KMS-11 (cell line): ENCODE measurements around the gene NKD1.

ENCODE experiments used
- H2AFZ ChIP-seq: fragments of 200-600 bp; sonication (generic); 2 replicates; pipeline ENCODE4 v1.6.1; 2016; ENCODE audit warnings: antibody characterized with exemption, mixed run types, low read depth
- H3K27ac ChIP-seq: fragments of 200-600 bp; sonication (generic); 2 replicates; pipeline ENCODE4 v1.6.1; 2016; ENCODE audit warnings: mild to moderate bottlenecking, mixed run types
- H3K27me3 ChIP-seq: fragments of 200-600 bp; sonication (generic); 2 replicates; pipeline ENCODE4 v1.6.1; 2017; ENCODE audit warnings: mild to moderate bottlenecking, low read depth, mixed run types, moderate library complexity; ENCODE audit not compliant: insufficient read depth
- H3K36me3 ChIP-seq: fragments of 200-600 bp; sonication (generic); 2 replicates; pipeline ENCODE4 v1.6.1; 2017; ENCODE audit warnings: mild to moderate bottlenecking, mixed run types; ENCODE audit not compliant: insufficient read depth
- H3K4me1 ChIP-seq: fragments of 200-600 bp; sonication (generic); 2 replicates; pipeline ENCODE4 v1.6.1; 2016; ENCODE audit warnings: mild to moderate bottlenecking, low read depth, mixed run types; ENCODE audit not compliant: poor library complexity, severe bottlenecking
- H3K4me2 ChIP-seq: fragments of 200-600 bp; sonication (generic); 2 replicates; pipeline ENCODE4 v1.7.0; 2016; ENCODE audit warnings: mild to moderate bottlenecking, mixed run types
- H3K4me3 ChIP-seq: fragments of 200-600 bp; sonication (generic); IDR thresholded peaks from 2 replicates; pipeline ENCODE4 v1.6.1; 2017; ENCODE audit warnings: low read depth, low read length, mixed read lengths; ENCODE audit not compliant: insufficient read depth
- H3K79me2 ChIP-seq: fragments of 200-600 bp; sonication (generic); 2 replicates; pipeline ENCODE4 v1.6.1; 2016; ENCODE audit warnings: low read depth, mixed run types; ENCODE audit not compliant: insufficient read depth
- H3K9ac ChIP-seq: fragments of 200-600 bp; sonication (generic); 2 replicates; pipeline ENCODE4 v1.6.1; 2016; ENCODE audit warnings: mild to moderate bottlenecking, mixed run types
- H4K20me1 ChIP-seq: fragments of 200-600 bp; sonication (generic); 2 replicates; pipeline ENCODE4 v1.6.1; 2016; ENCODE audit warnings: mild to moderate bottlenecking, mixed run types; ENCODE audit not compliant: insufficient read depth
- TF ChIP-seq, protein P1 (sequence below): fragments of 200-600 bp; sonication (generic); conservative IDR thresholded peaks from 2 replicates; pipeline ENCODE4 v1.6.1; 2017; ENCODE audit warnings: low read depth, mild to moderate bottlenecking, antibody characterized with exemption, low read length, moderate library complexity, mixed read lengths

NKD1 gene

DNA sequence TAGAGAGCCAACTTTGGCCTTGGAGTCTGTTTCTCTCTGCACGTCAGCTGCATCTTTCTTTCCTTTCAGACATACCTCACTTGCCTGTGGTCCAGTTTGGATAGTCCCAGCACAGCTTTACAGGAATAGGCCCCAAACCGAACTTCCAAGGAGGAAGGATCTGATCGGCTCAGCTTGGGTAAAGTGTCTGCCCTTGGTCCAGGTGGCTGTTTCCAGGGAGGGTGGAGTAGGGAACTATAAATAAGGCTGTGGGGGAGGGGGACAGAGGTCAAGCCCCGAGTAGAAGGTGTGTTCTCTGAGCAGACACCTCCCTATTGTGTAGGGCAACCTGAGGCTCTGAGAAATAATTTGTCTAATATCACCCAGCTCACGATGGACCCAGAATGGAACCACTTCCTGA lies 29.2 kb upstream of the NKD1 start:
- H3K79me2 ChIP-seq, result no peaks in the 10 kb centered on the region
- H3K9ac ChIP-seq, result no peak overlapping the region
- TF ChIP-seq, protein P1, sequence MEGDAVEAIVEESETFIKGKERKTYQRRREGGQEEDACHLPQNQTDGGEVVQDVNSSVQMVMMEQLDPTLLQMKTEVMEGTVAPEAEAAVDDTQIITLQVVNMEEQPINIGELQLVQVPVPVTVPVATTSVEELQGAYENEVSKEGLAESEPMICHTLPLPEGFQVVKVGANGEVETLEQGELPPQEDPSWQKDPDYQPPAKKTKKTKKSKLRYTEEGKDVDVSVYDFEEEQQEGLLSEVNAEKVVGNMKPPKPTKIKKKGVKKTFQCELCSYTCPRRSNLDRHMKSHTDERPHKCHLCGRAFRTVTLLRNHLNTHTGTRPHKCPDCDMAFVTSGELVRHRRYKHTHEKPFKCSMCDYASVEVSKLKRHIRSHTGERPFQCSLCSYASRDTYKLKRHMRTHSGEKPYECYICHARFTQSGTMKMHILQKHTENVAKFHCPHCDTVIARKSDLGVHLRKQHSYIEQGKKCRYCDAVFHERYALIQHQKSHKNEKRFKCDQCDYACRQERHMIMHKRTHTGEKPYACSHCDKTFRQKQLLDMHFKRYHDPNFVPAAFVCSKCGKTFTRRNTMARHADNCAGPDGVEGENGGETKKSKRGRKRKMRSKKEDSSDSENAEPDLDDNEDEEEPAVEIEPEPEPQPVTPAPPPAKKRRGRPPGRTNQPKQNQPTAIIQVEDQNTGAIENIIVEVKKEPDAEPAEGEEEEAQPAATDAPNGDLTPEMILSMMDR, result no peak
- H3K4me2 ChIP-seq, result no peak overlapping the region
- H3K27me3 ChIP-seq, result no peaks in the 10 kb centered on the region
- H3K4me3 ChIP-seq, result no peak overlapping the region
- H3K4me1 ChIP-seq, result no peaks in the 10 kb centered on the region
- H2AFZ ChIP-seq, result no peak overlapping the region
- H4K20me1 ChIP-seq, result no peaks in the 10 kb centered on the region
- H3K27ac ChIP-seq, result no peak overlapping the region
- no peaks in the 10 kb centered on the region for H3K36me3 ChIP-seq

DNA sequence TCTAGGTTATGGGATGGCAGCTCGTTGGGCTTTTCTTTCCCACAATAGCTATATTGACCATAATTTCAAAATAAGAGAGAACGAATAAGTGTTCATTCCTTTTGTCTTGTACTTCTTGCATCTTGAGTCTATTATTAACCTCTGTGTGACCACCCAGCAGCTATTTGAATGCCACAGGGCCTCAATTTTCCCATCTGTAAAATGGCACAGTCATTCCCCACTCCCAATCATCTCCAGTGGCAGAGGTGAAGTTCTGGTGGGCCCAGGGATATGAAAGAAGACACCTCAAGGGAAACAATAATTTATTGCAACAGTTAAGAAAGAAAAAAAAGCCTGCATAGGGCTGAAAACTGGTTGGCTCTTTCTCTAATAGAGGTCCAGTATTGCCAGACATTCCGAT lies 28.6 kb upstream of the NKD1 start:
- Histone ChIP-seq H2AFZ (no peak overlapping the region), H3K27ac (no peak overlapping the region), H4K20me1 (no peaks in the 10 kb centered on the region), H3K79me2 (no peaks in the 10 kb centered on the region), H3K4me1 (no peaks in the 10 kb centered on the region), H3K9ac (no peak overlapping the region), H3K36me3 (no peaks in the 10 kb centered on the region), H3K27me3 (no peaks in the 10 kb centered on the region), H3K4me2 (no peak overlapping the region), H3K4me3 (no peak overlapping the region)
- TF ChIP-seq, protein P1, result no peak

DNA sequence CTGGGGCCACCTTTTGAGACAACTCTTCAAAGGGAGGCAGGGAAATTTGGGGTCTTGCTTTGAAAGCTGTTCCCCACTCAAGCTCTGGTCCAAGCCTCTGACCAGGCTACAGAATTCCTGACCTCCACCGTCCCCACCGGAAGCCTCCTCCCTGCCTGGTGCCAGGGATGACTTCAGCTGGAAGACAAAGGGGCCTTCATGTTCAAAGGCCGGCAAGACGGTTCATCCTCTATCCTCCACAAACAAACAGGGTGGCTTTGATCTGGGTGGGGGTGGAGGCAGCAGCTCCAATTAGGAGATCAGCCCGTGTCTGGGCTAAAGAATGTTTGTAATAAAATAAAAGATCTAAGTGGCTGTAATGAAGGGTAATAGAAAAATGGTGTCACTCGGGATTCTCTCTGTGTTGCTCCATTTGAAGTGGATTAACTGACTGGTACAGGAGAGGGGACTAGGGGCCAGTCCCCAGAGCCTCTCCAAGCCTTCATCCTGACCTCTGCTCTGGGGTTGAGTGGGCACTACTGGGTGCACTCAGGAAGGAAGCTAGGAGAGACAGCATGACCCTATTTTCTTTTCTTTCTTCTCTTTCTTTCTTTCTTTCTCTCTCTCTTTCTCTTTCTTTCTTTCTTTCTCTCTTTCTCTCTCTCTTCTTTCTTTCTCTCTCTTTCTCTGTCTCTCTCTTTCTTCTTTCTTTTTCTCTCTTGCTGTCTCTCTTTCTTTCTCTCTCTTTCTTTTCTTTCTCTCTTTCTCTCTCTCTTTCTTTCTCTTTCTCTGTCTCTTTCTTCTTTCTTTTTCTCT lies 27.5 kb upstream of the NKD1 start:
- no peak overlapping the region for H3K4me3 ChIP-seq
- no peaks in the 10 kb centered on the region for H3K27me3 ChIP-seq
- no peak overlapping the region for H3K27ac ChIP-seq
- H3K4me1 ChIP-seq, result no peaks in the 10 kb centered on the region
- H3K36me3 ChIP-seq, result no peaks in the 10 kb centered on the region
- H3K79me2 ChIP-seq, result no peaks in the 10 kb centered on the region
- H3K4me2 ChIP-seq, result no peak overlapping the region
- no peaks in the 10 kb centered on the region for H4K20me1 ChIP-seq
- H2AFZ ChIP-seq, result no peak overlapping the region
- no peak overlapping the region for H3K9ac ChIP-seq
- TF ChIP-seq, protein P1, result no peak

DNA sequence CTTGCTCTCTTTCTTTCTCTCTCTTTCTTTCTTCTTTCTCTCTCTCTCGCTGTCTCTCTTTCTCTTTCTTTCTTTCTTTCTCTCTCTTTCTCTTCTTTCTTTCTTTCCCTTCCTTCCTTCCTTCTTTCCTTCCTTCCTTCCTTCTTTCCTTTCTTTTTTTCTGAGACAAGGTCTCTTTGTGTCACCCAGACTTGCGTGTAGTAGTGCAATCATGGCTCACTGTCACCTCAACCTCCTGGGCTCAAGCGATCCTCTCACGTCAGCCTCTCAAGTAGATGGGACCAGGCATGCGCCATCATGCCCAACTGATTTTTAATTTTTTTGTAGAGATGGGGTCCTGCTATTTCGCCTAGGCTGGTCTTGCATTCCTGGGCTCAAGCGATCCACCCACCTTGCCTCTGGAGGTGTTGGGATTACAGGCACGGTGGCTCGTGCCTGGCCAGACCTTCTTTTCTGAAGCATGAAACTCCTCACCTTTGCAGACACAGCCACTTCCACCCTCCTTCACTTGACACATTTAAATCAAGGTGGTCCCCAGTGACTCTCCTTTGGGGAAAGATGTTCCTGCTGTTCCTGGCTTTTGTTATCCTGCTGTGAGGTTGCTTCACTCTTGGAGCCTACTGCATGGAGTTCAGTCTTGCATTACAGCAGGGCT lies 26.8 kb upstream of the NKD1 start:
- TF ChIP-seq, protein P1, result no peak
- no peak overlapping the region for H3K4me3 ChIP-seq
- no peak overlapping the region for H3K9ac ChIP-seq
- no peaks in the 10 kb centered on the region for H3K27me3 ChIP-seq
- no peak overlapping the region for H3K4me2 ChIP-seq
- no peaks in the 10 kb centered on the region for H3K79me2 ChIP-seq
- no peaks in the 10 kb centered on the region for H3K36me3 ChIP-seq
- H4K20me1 ChIP-seq, result no peaks in the 10 kb centered on the region
- H3K27ac ChIP-seq, result no peak overlapping the region
- no peaks in the 10 kb centered on the region for H3K4me1 ChIP-seq
- H2AFZ ChIP-seq, result no peak overlapping the region
